Mucosa of rectum (tissue), 2 donors: ENCODE measurements around the gene UBQLN1.
"Not testable (repeated sequence)": the region's sequence is repeated elsewhere in the genome, so short reads cannot be mapped to it uniquely, and the experiment has no call there.

Source experiments
- H3K27ac ChIP-seq, 2 donors: one replicate each; pipeline ENCODE4 v1.7.0; 2013; ENCODE audit warnings: inconsistent platforms in 2 of 2, low read depth in 2 of 2, low read length in 2 of 2
- H3K27me3 ChIP-seq, 2 donors: one replicate each; pipeline ENCODE4 v1.7.0; 2013; ENCODE audit warnings: low read length in 2 of 2; ENCODE audit not compliant: control insufficient read depth in 2 of 2, insufficient read depth in 2 of 2
- H3K36me3 ChIP-seq, 2 donors: one replicate each; pipeline ENCODE4 v1.7.0; 2013; ENCODE audit warnings: low read length in 2 of 2; ENCODE audit not compliant: control insufficient read depth in 2 of 2, insufficient read depth in 2 of 2
- H3K4me1 ChIP-seq, 2 donors: one replicate each; pipeline ENCODE4 v1.7.0; 2013; ENCODE audit warnings: low read length in 2 of 2, mild to moderate bottlenecking in 1 of 2; ENCODE audit not compliant: control insufficient read depth in 2 of 2, insufficient read depth in 2 of 2
- H3K4me3 ChIP-seq, 2 donors: one replicate each; pipeline ENCODE4 v1.7.0; 2013; ENCODE audit warnings: low read length in 2 of 2
- H3K9ac ChIP-seq, 2 donors: one replicate each; pipeline ENCODE4 v1.7.0; 2013; ENCODE audit warnings: low read length in 2 of 2, low read depth in 1 of 2, mild to moderate bottlenecking in 1 of 2
- H3K9me3 ChIP-seq, 2 donors: one replicate each; pipeline ENCODE4 v1.7.0; 2013; ENCODE audit warnings: low read length in 2 of 2; ENCODE audit not compliant: control insufficient read depth in 2 of 2
- donor health status: healthy.
- donor health status: Normal muscosa, but diverticular disease.

Gene UBQLN1

GRCh38 chr9:83707768-83708514 lies at the start of gene UBQLN1:
UBQLN1 (minus strand) TSS chr9:83707958; CDS start chr9:83707679, 279 bp downstream.
- H3K27me3 ChIP-seq = no peaks in the 10 kb centered on the region
- H3K9me3 ChIP-seq = no peaks in the 10 kb centered on the region
- peaks cover 5 to 11% of the 10 kb centered on the region in 2 donors for H3K4me1 ChIP-seq
- peak within 1 kb of the TSS; percentile 87 to 97 for H3K9ac ChIP-seq
- no peaks in the 10 kb centered on the region for H3K36me3 ChIP-seq
- H3K4me3 ChIP-seq = peak within 1 kb of the TSS; percentile 93 to 97
- peak within 1 kb of the TSS; percentile 94 to 98 for H3K27ac ChIP-seq

- Histone ChIP-seq H3K27me3 (no peaks in the 10 kb centered on the region), H3K4me1 (no peaks in the 10 kb centered on the region), H3K9ac (no peak overlapping the region), H3K4me3 (no peak overlapping the region), H3K27ac (no peak overlapping the region), H3K36me3 (peaks cover 0 to 6% of the 10 kb centered on the region in 2 donors), H3K9me3 (no peaks in the 10 kb centered on the region)
These were observed 46.7 kb upstream of the UBQLN1 start for GRCh38 chr9:83754383-83754977.

GRCh38 chr9:83749706-83750105 lies 41.9 kb upstream of the UBQLN1 start:
- H3K4me1 ChIP-seq = no peaks in the 10 kb centered on the region
- peaks cover 0 to 6% of the 10 kb centered on the region in 2 donors for H3K36me3 ChIP-seq
- no peak overlapping the region for H3K27ac ChIP-seq
- H3K4me3 ChIP-seq = no peak overlapping the region
- H3K9ac ChIP-seq = no peak overlapping the region
- no peaks in the 10 kb centered on the region for H3K27me3 ChIP-seq
- H3K9me3 ChIP-seq = no peaks in the 10 kb centered on the region

- Histone ChIP-seq H3K9ac (no peak overlapping the region), H3K27ac (no peak overlapping the region), H3K4me3 (no peak overlapping the region), H3K36me3 (no peaks in the 10 kb centered on the region), H3K27me3 (no peaks in the 10 kb centered on the region), H3K4me1 (no peaks in the 10 kb centered on the region), H3K9me3 (no peaks in the 10 kb centered on the region)
These were observed 36.4 kb upstream of the UBQLN1 start for GRCh38 chr9:83744206-83744605.

- Histone ChIP-seq H3K9ac (no peak overlapping the region), H3K9me3 (no peaks in the 10 kb centered on the region), H3K36me3 (no peaks in the 10 kb centered on the region), H3K27me3 (no peaks in the 10 kb centered on the region), H3K27ac (no peak overlapping the region), H3K4me3 (no peak overlapping the region), H3K4me1 (no peaks in the 10 kb centered on the region)
These were observed 26.0 kb upstream of the UBQLN1 start for GRCh38 chr9:83733739-83734138.

- not testable (repeated sequence) for H3K27me3 ChIP-seq, H3K4me1 ChIP-seq, H3K4me3 ChIP-seq, H3K9ac ChIP-seq, H3K9me3 ChIP-seq, H3K36me3 ChIP-seq, H3K27ac ChIP-seq
These were observed 21.0 kb upstream of the UBQLN1 start for GRCh38 chr9:83728591-83729368.

GRCh38 chr9:83724436-83724835 lies 16.7 kb upstream of the UBQLN1 start:
- Histone ChIP-seq H3K9ac (no peak overlapping the region), H3K9me3 (peaks cover 3 to 4% of the 10 kb centered on the region in 2 donors), H3K4me1 (no peaks in the 10 kb centered on the region), H3K4me3 (no peak overlapping the region), H3K27me3 (no peaks in the 10 kb centered on the region), H3K36me3 (no peaks in the 10 kb centered on the region), H3K27ac (no peak overlapping the region)

- no peaks in the 10 kb centered on the region for H3K36me3 ChIP-seq
- no peaks in the 10 kb centered on the region for H3K27me3 ChIP-seq
- no peak overlapping the region for H3K27ac ChIP-seq
- H3K4me3 ChIP-seq = no peak overlapping the region
- no peak overlapping the region for H3K9ac ChIP-seq
- peaks cover 3 to 4% of the 10 kb centered on the region in 2 donors for H3K9me3 ChIP-seq
- no peaks in the 10 kb centered on the region for H3K4me1 ChIP-seq
These were observed 15.2 kb upstream of the UBQLN1 start for GRCh38 chr9:83722726-83723495.

- no peaks in the 10 kb centered on the region for H3K4me1 ChIP-seq
- no peak overlapping the region for H3K27ac ChIP-seq
- H3K9me3 ChIP-seq = peaks cover 3 to 4% of the 10 kb centered on the region in 2 donors
- H3K36me3 ChIP-seq = no peaks in the 10 kb centered on the region
- H3K9ac ChIP-seq = no peak overlapping the region
- H3K4me3 ChIP-seq = no peak overlapping the region
- no peaks in the 10 kb centered on the region for H3K27me3 ChIP-seq
These were observed 13.8 kb upstream of the UBQLN1 start for GRCh38 chr9:83721509-83721908.
